WTC11 (cell line): ENCODE measurements around the gene NCOA1. TPM values are rescaled to one million over a fixed set of nuclear protein-coding genes. Genes with fewer than 3 reads are reported as not detected.

Experiments used
- ATAC-seq: fragments of 200-7000 bp; cut with Tn5 transposase; 2 replicates; pipeline ENCODE4 v1.10.0; 2021; ENCODE audit warnings: mild to moderate bottlenecking, moderate library complexity
- CTCF ChIA-PET: fragments of 300-600 bp; sonication (Branson Sonifier 250); formaldehyde crosslinking; loops from one replicate; lab custom pipeline; 2021; ENCODE audit warnings: antibody characterized with exemption; lab: Charles Lee
- POLR2A ChIA-PET: fragments of 350-600 bp; sonication (Branson Sonifier 250); formaldehyde crosslinking; loops from one replicate; lab custom pipeline; 2021; ENCODE audit warnings: antibody characterized with exemption; lab: Charles Lee
- DNase-seq: peaks from one replicate; pipeline ENCODE4 v3.0.0; 2021; ENCODE audit warnings: low spot score
- H3K27ac Mint-ChIP-seq: 2 replicates; pipeline ENCODE4 v1.8.0; 2021; ENCODE audit warnings: mixed read lengths
- H3K27me3 Mint-ChIP-seq: 2 replicates; pipeline ENCODE4 v1.8.0; 2021; ENCODE audit warnings: low read depth, mild to moderate bottlenecking, moderate library complexity, mixed read lengths
- H3K36me3 Mint-ChIP-seq: 2 replicates; pipeline ENCODE4 v1.8.0; 2021; ENCODE audit warnings: mixed read lengths
- H3K4me1 Mint-ChIP-seq: 2 replicates; pipeline ENCODE4 v1.8.0; 2022; ENCODE audit warnings: mixed read lengths
- H3K4me3 Mint-ChIP-seq: 2 replicates; pipeline ENCODE4 v1.8.0; 2021; ENCODE audit warnings: mild to moderate bottlenecking, moderate library complexity, mixed read lengths
- H3K9me3 Mint-ChIP-seq: 2 replicates; pipeline ENCODE4 v1.8.0; 2021; ENCODE audit warnings: mixed read lengths
- AR ChIP-seq: fragments of 250-450 bp; sonication (Bioruptor Pico); IDR thresholded peaks from 2 replicates; pipeline ENCODE4 v1.9.0; 2021; ENCODE audit warnings: mild to moderate bottlenecking
- ATF6 ChIP-seq: sonication (generic); formaldehyde crosslinking; IDR thresholded peaks from 2 replicates; pipeline ENCODE4 v1.8.1; 2023; ENCODE audit warnings: mild to moderate bottlenecking, missing genetic modification reagents
- CREB1 ChIP-seq: sonication (generic); formaldehyde crosslinking; IDR thresholded peaks from 2 replicates; pipeline ENCODE4 v1.8.0; 2023; ENCODE audit warnings: mild to moderate bottlenecking, missing genetic modification reagents
- ETV6 ChIP-seq: sonication (generic); formaldehyde crosslinking; IDR thresholded peaks from 2 replicates; pipeline ENCODE4 v1.8.1; 2022; ENCODE audit warnings: mild to moderate bottlenecking, missing genetic modification reagents
- FOXK1 ChIP-seq: sonication (generic); formaldehyde crosslinking; IDR thresholded peaks from 2 replicates; pipeline ENCODE4 v1.8.0; 2022; ENCODE audit warnings: mild to moderate bottlenecking, moderate library complexity, missing genetic modification reagents
- GRHL2 ChIP-seq: fragments of 250-450 bp; sonication (Bioruptor Pico); IDR thresholded peaks from 2 replicates; pipeline ENCODE4 v1.8.0; 2022; ENCODE audit warnings: mild to moderate bottlenecking, moderate library complexity; ENCODE audit not compliant: insufficient replicate concordance, severe bottlenecking
- IRF1 ChIP-seq: sonication (generic); formaldehyde crosslinking; IDR thresholded peaks from 2 replicates; pipeline ENCODE4 v1.8.0; 2023; ENCODE audit warnings: missing genetic modification reagents
- JAZF1 ChIP-seq: fragments of 250-450 bp; sonication (Bioruptor Pico); IDR thresholded peaks from 2 replicates; pipeline ENCODE4 v1.9.0; 2021; ENCODE audit warnings: moderate library complexity, mild to moderate bottlenecking, inconsistent platforms
- NFATC4 ChIP-seq: fragments of 250-450 bp; sonication (Bioruptor Pico); IDR thresholded peaks from 2 replicates; pipeline ENCODE4 v1.9.0; 2021; ENCODE audit warnings: mild to moderate bottlenecking
- NFYB ChIP-seq: sonication (generic); formaldehyde crosslinking; conservative IDR thresholded peaks from 2 replicates; pipeline ENCODE4 v1.8.0; 2022; ENCODE audit warnings: low read depth, missing genetic modification reagents
- NR3C1 ChIP-seq: sonication (generic); formaldehyde crosslinking; conservative IDR thresholded peaks from 2 replicates; pipeline ENCODE4 v1.8.1; 2023; ENCODE audit warnings: low read depth, mild to moderate bottlenecking, missing genetic modification reagents
- PRDM15 ChIP-seq: sonication (generic); formaldehyde crosslinking; IDR thresholded peaks from 2 replicates; pipeline ENCODE4 v1.8.0; 2022; ENCODE audit warnings: missing genetic modification reagents
- PRRX2 ChIP-seq: fragments of 250-450 bp; sonication (Bioruptor Pico); IDR thresholded peaks from 2 replicates; pipeline ENCODE4 v1.8.0; 2021; ENCODE audit warnings: mild to moderate bottlenecking
- RORB ChIP-seq: fragments of 250-450 bp; sonication (Bioruptor Pico); IDR thresholded peaks from 2 replicates; pipeline ENCODE4 v1.9.0; 2021; ENCODE audit warnings: mild to moderate bottlenecking
- SMAD4 ChIP-seq: sonication (generic); formaldehyde crosslinking; IDR thresholded peaks from 2 replicates; pipeline ENCODE4 v1.8.0; 2022; ENCODE audit warnings: mild to moderate bottlenecking, missing genetic modification reagents
- TEAD4 ChIP-seq: sonication (generic); formaldehyde crosslinking; IDR thresholded peaks from 2 replicates; pipeline ENCODE4 v1.8.0; 2022; ENCODE audit warnings: mild to moderate bottlenecking, missing genetic modification reagents
- USF1 ChIP-seq: sonication (generic); formaldehyde crosslinking; IDR thresholded peaks from 2 replicates; pipeline ENCODE4 v1.8.0; 2022; ENCODE audit warnings: mild to moderate bottlenecking, missing genetic modification reagents
- USF2 ChIP-seq: sonication (generic); formaldehyde crosslinking; IDR thresholded peaks from 2 replicates; pipeline ENCODE4 v1.8.1; 2023; ENCODE audit warnings: mild to moderate bottlenecking, missing genetic modification reagents, moderate library complexity
- ZNF138 ChIP-seq: sonication (generic); formaldehyde crosslinking; conservative IDR thresholded peaks from 2 replicates; pipeline ENCODE4 v1.8.1; 2022; ENCODE audit warnings: mild to moderate bottlenecking, moderate library complexity, missing genetic modification reagents
- ZNF232 ChIP-seq: sonication (generic); formaldehyde crosslinking; IDR thresholded peaks from 2 replicates; pipeline ENCODE4 v1.8.0; 2022; ENCODE audit warnings: mild to moderate bottlenecking, missing genetic modification reagents
- ZNF317 ChIP-seq: sonication (generic); formaldehyde crosslinking; IDR thresholded peaks from 2 replicates; pipeline ENCODE4 v1.8.1; 2023; ENCODE audit warnings: low read depth, mild to moderate bottlenecking, moderate library complexity, missing genetic modification reagents, borderline replicate concordance
- ZNF425 ChIP-seq: fragments of 250-450 bp; sonication (Bioruptor Pico); conservative IDR thresholded peaks from 2 replicates; pipeline ENCODE4 v1.9.0; 2021; ENCODE audit warnings: mild to moderate bottlenecking
- total RNA-seq: library from RNA; stranded (reverse); gene quantifications from 3 replicates; pipeline ENCODE4 v1.2.3, GENCODE V29; 2021

Gene NCOA1
- total RNA-seq, 1 experiment from 2014 or later: 16.9 TPM

- TF ChIP-seq PRDM15 (CRISPR knock-in tag) (no peak), ZNF232 (CRISPR knock-in tag) (no peak), ZNF138 (CRISPR knock-in tag) (no peak), AR (no peak), USF1 (CRISPR knock-in tag) (no peak), ATF6 (CRISPR knock-in tag) (no peak)
Observed at GRCh38 chr2:24723665-24724064, 232.6 kb downstream of the NCOA1 start (continued).

- Mint-ChIP-seq H3K4me3 (no peak overlapping the region), H3K27ac (no peak overlapping the region), H3K9me3 (no peaks in the 10 kb centered on the region), H3K27me3 (no peaks in the 10 kb centered on the region), H3K36me3 (no peaks in the 10 kb centered on the region), H3K4me1 (no peaks in the 10 kb centered on the region)
- ChIA-PET POLR2A (no interaction called here), CTCF (no interaction called here)
- no peak for ATAC-seq
- no peak for DNase-seq
- TF ChIP-seq SMAD4 (CRISPR knock-in tag) (no peak), ZNF425 (CRISPR knock-in tag) (no peak), RORB (CRISPR knock-in tag) (no peak), NR3C1 (CRISPR knock-in tag) (no peak), JAZF1 (no peak), NFYB (no peak), IRF1 (CRISPR knock-in tag) (no peak), ETV6 (CRISPR knock-in tag) (no peak), CREB1 (CRISPR knock-in tag) (no peak), FOXK1 (CRISPR knock-in tag) (no peak), NFATC4 (CRISPR knock-in tag) (no peak), PRRX2 (CRISPR knock-in tag) (no peak), GRHL2 (CRISPR knock-in tag) (no peak), USF2 (CRISPR knock-in tag) (no peak), TEAD4 (CRISPR knock-in tag) (no peak), ZNF317 (no peak)
Observed at GRCh38 chr2:24724111-24724775, 233.2 kb downstream of the NCOA1 start.
